OCI-LY1 (cell line): ENCODE data around the gene TOR2A.

Experiments used
- EZH2 ChIP-seq: fragments of 200-600 bp; sonication (generic), shearing (Covaris generic); IDR thresholded peaks from 2 replicates; pipeline ENCODE4 v1.8.0; 2017; ENCODE audit warnings: borderline replicate concordance, mixed run types, mild to moderate bottlenecking, antibody characterized with exemption, low read length, moderate library complexity, mixed read lengths
- TF ChIP-seq, protein P1 (sequence below): fragments of 200-600 bp; sonication (generic), shearing (Covaris generic); IDR thresholded peaks from 2 replicates; pipeline ENCODE4 v1.5.1; 2017; ENCODE audit warnings: mild to moderate bottlenecking, antibody characterized with exemption, low read length, moderate library complexity, mixed read lengths

GRCh38 chr9:127715470-127716337 lies 19.4 kb downstream of the TOR2A start, which contains the start of the genes PTRH1 and TTC16:
- TF ChIP-seq, protein P1, sequence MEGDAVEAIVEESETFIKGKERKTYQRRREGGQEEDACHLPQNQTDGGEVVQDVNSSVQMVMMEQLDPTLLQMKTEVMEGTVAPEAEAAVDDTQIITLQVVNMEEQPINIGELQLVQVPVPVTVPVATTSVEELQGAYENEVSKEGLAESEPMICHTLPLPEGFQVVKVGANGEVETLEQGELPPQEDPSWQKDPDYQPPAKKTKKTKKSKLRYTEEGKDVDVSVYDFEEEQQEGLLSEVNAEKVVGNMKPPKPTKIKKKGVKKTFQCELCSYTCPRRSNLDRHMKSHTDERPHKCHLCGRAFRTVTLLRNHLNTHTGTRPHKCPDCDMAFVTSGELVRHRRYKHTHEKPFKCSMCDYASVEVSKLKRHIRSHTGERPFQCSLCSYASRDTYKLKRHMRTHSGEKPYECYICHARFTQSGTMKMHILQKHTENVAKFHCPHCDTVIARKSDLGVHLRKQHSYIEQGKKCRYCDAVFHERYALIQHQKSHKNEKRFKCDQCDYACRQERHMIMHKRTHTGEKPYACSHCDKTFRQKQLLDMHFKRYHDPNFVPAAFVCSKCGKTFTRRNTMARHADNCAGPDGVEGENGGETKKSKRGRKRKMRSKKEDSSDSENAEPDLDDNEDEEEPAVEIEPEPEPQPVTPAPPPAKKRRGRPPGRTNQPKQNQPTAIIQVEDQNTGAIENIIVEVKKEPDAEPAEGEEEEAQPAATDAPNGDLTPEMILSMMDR: no peak
- no peak for TF ChIP-seq EZH2
